Transverse colon (tissue), 4 donors: ENCODE results near the gene ARFGAP1. TPM values are rescaled to one million over a fixed set of nuclear protein-coding genes. Genes with fewer than 3 reads are reported as not detected.

Source experiments
- DNase-seq: peaks from one replicate; pipeline ENCODE4 v3.0.0-alpha.2; 2019
- H3K27ac ChIP-seq, 4 donors: fragments of 200-600 bp; sonication (generic); 2 replicates each; pipeline ENCODE4 v1.5.1; 2016 to 2018; ENCODE audit warnings: inconsistent platforms in 4 of 4
- H3K27me3 ChIP-seq: fragments of 200-600 bp; sonication (generic); 2 replicates; pipeline ENCODE4 v1.5.1; 2017; ENCODE audit warnings: inconsistent platforms
- H3K36me3 ChIP-seq, 4 donors: fragments of 200-600 bp; sonication (generic); 2 replicates each; pipeline ENCODE4 v1.5.1; 2017 to 2019; ENCODE audit warnings: inconsistent platforms in 4 of 4
- H3K4me1 ChIP-seq, 4 donors: fragments of 200-600 bp; sonication (generic); 2 replicates each; pipeline ENCODE4 v1.5.1; 2017 to 2020; ENCODE audit warnings: inconsistent platforms in 4 of 4
- H3K4me3 ChIP-seq, 4 donors: fragments of 200-600 bp; sonication (generic); 1 replicate in 1 of 4; 2 replicates in 3 of 4; pipeline versions ENCODE4 v1.5.1 to v1.6.1; 2017 to 2019; ENCODE audit warnings: inconsistent platforms in 4 of 4
- H3K9me3 ChIP-seq, 2 donors: fragments of 200-600 bp; sonication (generic); 2 replicates each; pipeline ENCODE4 v1.5.1; 2017 to 2019; ENCODE audit warnings: inconsistent platforms in 2 of 2
- CTCF ChIP-seq, 5 experiments: fragments of 200-600 bp in 3 of 5; fragments of 450-650 bp in 2 of 5; sonication (generic) in 3 of 5; IDR thresholded peaks; 1 replicate in 2 of 5; 2 replicates in 3 of 5; pipeline ENCODE4 v1.5.1; 2016 to 2017; ENCODE audit warnings: antibody characterized with exemption in 5 of 5, inconsistent platforms in 3 of 5, mild to moderate bottlenecking in 2 of 5, moderate library complexity in 1 of 5
- EP300 ChIP-seq: sonication (generic); formaldehyde crosslinking; IDR thresholded peaks from one replicate; pipeline ENCODE4 v1.6.1; 2017; ENCODE audit warnings: antibody characterized with exemption, low read depth
- POLR2A ChIP-seq: fragments of 450-650 bp; IDR thresholded peaks from one replicate; pipeline ENCODE4 v1.6.1; 2016; ENCODE audit warnings: antibody characterized with exemption, mild to moderate bottlenecking, moderate library complexity
- POLR2AphosphoS5 ChIP-seq, 3 donors: sonication (generic); formaldehyde crosslinking; IDR thresholded peaks; one replicate each; pipeline ENCODE4 v1.6.1; 2016; ENCODE audit warnings: antibody characterized with exemption in 3 of 3
- WGBS, 2 donors: methylation state at CpG; one replicate each; pipeline ENCODE4 v1.1.5; 2018; ENCODE audit warnings: low coverage in 1 of 2; 5-methylcytosine and 5-hydroxymethylcytosine counted together
- in situ Hi-C, 4 donors: fragments of 200-750 bp; cut with MboI; loops; one replicate each; pipeline versions ENCODE4 v1.15.0 to v1.15.1; 2017; ENCODE audit warnings: low sequenced_read_pairs in 3 of 4, low pct_ligation_motif_present in 1 of 4, low pct_unique_long_range_greater_than_20kb in 1 of 4
- intact Hi-C: fragments of 100-400 bp; cut with DNase I; formaldehyde crosslinking; loops from one replicate; pipeline ENCODE4 v1.15.1; 2023; ENCODE audit warnings: low total_unique reads
- total RNA-seq, 4 donors: library from RNA; depleted of rRNA; stranded (reverse); fragments of >200 nt; gene quantifications; one replicate each; pipeline ENCODE4 v1.1.0, GENCODE V29; 2016

Gene ARFGAP1
- total RNA-seq, 4 donors from 2014 or later: 43.8 to 200 (median 74.8) TPM

GRCh38 chr20:63224412-63225081, 48.1 kb upstream of the ARFGAP1 start:
- no peaks in the 10 kb centered on the region for H3K9me3 ChIP-seq
- no peaks in the 10 kb centered on the region for H3K36me3 ChIP-seq
- H3K27ac ChIP-seq: peak overlapping the region in 1 of 4 donors; percentile 35
- no peak overlapping the region for H3K4me3 ChIP-seq
- H3K27me3 ChIP-seq: peaks cover 14% of the 10 kb centered on the region
- TF ChIP-seq POLR2A (no peak), CTCF (IDR thresholded peaks at IDR 0.05) (peak in 2 of 5 experiments; percentile 9 to 16)
- peak; percentile 22 for DNase-seq
- in situ Hi-C loops: no loop called here
- intact Hi-C loops: loop anchor here (5.0 kb wide), 2 partner anchors 167 to 182 kb away; no protein-coding TSS in a partner anchor
- H3K4me1 ChIP-seq: peaks cover 0 to 9% (median 6%) of the 10 kb centered on the region in 4 donors
- WGBS, 2 donors: 28% methylated on average over 12 of the region's 16 CpGs; no CpG with 5 or more reads in 1 of the 2 donors

GRCh38 chr20:63225082-63225454, 47.5 kb upstream of the ARFGAP1 start:
- TF ChIP-seq POLR2A: no peak
- TF ChIP-seq POLR2AphosphoS5 (IDR thresholded peaks at IDR 0.05): no peak
- no peak for TF ChIP-seq EP300
- no peak for TF ChIP-seq CTCF (IDR thresholded peaks at IDR 0.05)
- no peaks in the 10 kb centered on the region for H3K9me3 ChIP-seq
- peak overlapping the region in 1 of 4 donors; percentile 35 for H3K27ac ChIP-seq
- whole genome bisulfite sequencing, 2 donors: 31 to 100% methylated on average over 1 to 7 of the region's 7 CpGs
- no peak overlapping the region for H3K4me3 ChIP-seq
- H3K4me1 ChIP-seq: peaks cover 0 to 9% (median 6%) of the 10 kb centered on the region in 4 donors
- no peak for DNase-seq
- H3K27me3 ChIP-seq: peaks cover 17% of the 10 kb centered on the region
- H3K36me3 ChIP-seq: no peaks in the 10 kb centered on the region
- in situ Hi-C loops: no loop called here
- intact Hi-C loops: loop anchor here (5.0 kb wide), 1 partner anchor 183 kb away; no protein-coding TSS in a partner anchor

- DNase-seq: no peak
- H3K27me3 ChIP-seq: peaks cover 22% of the 10 kb centered on the region
- H3K4me1 ChIP-seq: peaks cover 0 to 9% (median 6%) of the 10 kb centered on the region in 4 donors
- no peaks in the 10 kb centered on the region for H3K36me3 ChIP-seq
- TF ChIP-seq CTCF (IDR thresholded peaks at IDR 0.05) (no peak), POLR2A (no peak), POLR2AphosphoS5 (IDR thresholded peaks at IDR 0.05) (no peak), EP300 (no peak)
- 79% methylated on average over 14 of the region's 19 CpGs; no CpG with 5 or more reads in 1 of the 2 donors for WGBS, 2 donors
- no peak overlapping the region for H3K4me3 ChIP-seq
- intact Hi-C loops: loop anchor here (5.0 kb wide), 1 partner anchor 184 kb away; no protein-coding TSS in a partner anchor
- in situ Hi-C loops: no loop called here
- no peak overlapping the region for H3K27ac ChIP-seq
- H3K9me3 ChIP-seq: no peaks in the 10 kb centered on the region
Observed at GRCh38 chr20:63226042-63226943, 46.3 kb upstream of the ARFGAP1 start.

- Histone ChIP-seq H3K9me3 (no peaks in the 10 kb centered on the region), H3K27ac (no peak overlapping the region), H3K36me3 (no peaks in the 10 kb centered on the region), H3K27me3 (peaks cover 24% of the 10 kb centered on the region), H3K4me3 (no peak overlapping the region), H3K4me1 (peaks cover 0 to 9% (median 6%) of the 10 kb centered on the region in 4 donors)
- TF ChIP-seq POLR2A: no peak
- TF ChIP-seq POLR2AphosphoS5 (IDR thresholded peaks at IDR 0.05): no peak
- no peak for TF ChIP-seq CTCF (IDR thresholded peaks at IDR 0.05)
- TF ChIP-seq EP300: no peak
- WGBS, 2 donors: 82 to 100% methylated on average over 2 to 5 of the region's 5 CpGs
- no peak for DNase-seq
- in situ Hi-C loops: no loop called here
- intact Hi-C loops: loop anchor here (5.0 kb wide), 1 partner anchor 185 kb away; no protein-coding TSS in a partner anchor
Observed at GRCh38 chr20:63227260-63227659, 45.4 kb upstream of the ARFGAP1 start.
